NCI-H2171 (cell line): Measurements from ENCODE around the gene NELL2.

Experiments
- DNase-seq: peaks from one replicate; lab custom pipeline; 2025; lab: John Stamatoyannopoulos, UW

NELL2 gene

DNA sequence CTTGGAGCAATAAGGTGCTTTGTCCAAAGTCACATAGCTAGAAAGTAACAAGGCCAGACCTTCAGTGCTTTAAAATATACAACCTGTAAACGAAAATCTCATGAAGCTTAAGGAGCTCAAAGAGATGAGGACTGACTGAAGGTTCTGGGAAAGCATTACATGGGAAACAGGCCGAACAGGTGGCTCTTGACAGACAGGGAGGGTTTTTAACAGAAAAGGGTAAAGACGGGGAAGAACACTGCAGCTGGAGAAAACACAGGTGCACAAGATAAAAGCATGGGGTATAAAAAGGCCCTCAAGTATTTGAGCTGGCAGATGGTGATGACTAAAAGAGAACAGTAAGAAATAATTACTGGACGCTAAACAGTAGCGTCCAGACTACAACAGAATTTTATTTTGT is 257.2 kb downstream of the NELL2 start:
- DNase-seq = no peak

DNA sequence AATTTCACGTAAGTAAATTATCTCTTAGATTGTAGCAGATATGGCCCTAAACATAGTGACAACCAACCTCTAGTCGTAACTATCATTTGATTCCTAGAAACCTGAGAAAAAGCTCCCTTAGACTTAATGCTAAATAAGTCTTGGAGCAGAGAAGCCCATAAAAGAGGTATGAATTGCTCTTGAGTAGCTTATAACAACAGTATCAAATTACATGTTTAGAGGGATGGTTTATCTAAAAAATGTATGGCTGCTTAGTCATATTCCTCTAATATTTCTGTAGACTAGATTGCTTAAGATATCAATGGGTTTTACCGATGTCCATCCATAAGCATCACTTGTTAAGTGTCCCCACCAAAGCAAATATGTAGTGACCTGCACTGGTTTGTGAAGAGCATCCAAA is 259.7 kb downstream of the NELL2 start:
- no peak for DNase-seq

DNA sequence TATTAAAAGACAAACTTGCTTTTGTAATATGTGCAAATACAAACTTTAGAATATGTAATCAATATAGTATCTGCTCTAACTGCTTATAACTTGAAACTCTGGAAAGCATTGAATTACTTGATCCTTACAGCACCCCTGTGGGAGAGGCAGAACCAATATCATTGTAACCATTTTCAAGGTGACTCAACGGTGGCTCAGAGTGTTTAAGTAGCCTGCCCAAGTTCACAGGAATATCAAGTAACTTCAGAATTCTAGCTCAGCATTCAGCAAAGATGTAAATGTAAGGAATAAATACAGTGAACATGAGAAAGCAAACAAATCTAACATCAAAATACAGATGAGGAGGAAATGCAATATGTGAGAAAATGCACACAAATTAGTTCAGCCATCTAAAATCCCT is 264.6 kb downstream of the NELL2 start:
- DNase-seq = no peak

DNA sequence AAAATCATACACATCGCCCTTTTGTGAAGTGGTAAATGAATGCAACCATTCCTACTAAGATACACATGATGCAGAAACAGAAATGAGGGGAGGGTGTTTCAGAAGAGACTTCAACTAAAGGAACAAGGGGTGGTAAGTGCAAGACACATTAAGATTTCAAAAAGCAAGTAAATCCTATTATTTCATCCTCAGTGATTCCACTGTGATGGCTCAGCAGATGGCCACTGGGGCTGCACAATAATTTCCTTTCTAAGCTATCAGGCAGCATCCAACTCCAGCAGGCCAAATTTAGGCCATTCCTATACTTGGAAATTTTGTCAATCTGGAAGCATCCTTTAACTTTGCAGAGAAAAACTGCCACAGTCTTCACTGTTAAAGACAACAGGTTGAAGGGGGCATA is 272.4 kb downstream of the NELL2 start:
- no peak for DNase-seq

DNA sequence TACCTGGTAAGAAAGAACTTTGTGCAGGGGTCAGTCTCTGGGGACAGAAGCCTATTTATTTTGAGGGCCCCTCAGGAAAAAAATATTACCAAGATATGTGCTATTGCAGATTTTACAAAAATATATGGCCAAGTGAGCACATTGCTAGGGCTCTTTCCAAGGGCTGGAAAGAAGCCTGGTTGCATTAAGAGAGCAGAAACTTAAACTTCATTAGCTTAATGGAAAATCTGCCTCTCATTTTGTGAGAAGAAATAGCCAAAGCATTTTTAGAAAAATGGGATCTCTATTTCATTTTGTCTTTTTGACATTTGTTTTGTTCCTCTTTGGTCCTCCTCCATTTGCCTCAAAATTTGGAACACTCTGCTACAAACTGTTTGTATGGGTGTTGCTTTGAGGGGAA is 283.5 kb downstream of the NELL2 start:
- DNase-seq = no peak

DNA sequence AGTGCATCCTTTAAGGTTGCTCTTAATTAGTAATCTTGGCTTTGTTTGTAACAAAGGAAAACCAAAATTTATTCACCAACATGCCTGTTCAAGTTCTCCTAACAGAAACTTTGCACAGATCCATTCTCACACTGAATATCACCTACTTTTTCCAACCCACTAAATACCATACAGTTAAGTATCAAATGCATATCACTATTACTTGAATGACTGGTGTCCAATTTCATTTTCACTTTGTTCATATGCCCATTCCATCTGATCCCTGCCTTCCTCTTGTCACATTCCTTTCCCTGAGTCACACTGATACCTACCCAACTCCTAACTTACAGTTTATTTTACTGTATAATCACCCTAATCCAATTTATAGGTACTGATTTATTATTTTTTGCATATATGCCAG is 286.4 kb downstream of the NELL2 start:
- DNase-seq = peak; percentile 6

DNA sequence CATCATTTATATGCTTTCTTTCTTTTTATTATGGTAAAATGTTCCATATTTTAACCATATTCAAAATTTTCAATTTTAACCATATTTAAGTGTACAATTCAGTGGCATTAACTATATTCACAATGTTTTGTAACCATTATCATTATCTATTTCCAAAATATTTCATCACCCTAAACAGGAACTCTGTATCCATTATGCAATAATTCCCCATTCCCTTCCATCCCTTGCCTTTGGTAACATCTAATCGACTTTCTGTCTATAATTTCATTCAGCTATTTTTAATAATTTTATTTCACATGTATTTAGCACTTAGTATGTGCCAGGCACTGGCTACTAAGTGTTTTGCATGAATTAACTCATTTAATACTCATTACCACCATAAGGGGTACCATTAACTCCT is 287.5 kb downstream of the NELL2 start:
- DNase-seq = no peak

DNA sequence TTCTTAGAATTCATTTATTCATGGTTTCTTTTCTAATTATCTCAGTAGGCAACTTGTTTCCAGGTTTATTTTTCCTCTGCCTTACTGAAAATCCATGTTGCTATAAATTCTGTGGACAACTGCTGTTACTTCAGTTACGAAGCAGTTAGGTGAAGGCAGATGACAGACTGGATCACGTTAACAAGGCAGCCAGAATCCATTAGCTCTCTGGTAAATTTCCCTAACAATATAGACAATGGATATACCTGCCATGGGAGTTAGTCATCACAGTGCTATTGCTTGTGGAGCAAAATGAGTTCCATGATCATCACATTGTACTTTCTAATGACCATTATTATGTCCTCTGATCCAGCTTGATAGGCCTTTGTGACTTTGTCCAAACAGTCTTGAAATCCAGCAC is 291.5 kb downstream of the NELL2 start:
- DNase-seq = no peak

DNA sequence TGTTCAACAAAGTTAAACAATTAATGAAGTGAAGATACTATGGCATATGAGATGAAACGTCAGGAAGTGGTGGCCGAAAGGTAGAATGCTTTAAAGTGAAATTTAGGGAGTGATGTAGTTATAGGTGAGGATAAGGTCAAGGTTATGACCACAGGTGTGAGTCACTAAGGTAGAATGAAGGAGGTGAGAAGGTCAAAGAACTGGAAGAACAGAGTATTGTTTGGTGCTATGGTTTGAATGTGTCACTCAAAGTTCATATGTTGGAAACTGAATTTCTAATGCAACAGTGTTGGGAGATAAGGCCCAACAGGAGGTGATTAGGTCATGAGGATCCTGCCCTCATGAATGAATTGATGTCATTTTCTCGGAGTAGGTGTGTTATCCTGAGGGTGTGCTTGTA is 293.6 kb downstream of the NELL2 start:
- no peak for DNase-seq

DNA sequence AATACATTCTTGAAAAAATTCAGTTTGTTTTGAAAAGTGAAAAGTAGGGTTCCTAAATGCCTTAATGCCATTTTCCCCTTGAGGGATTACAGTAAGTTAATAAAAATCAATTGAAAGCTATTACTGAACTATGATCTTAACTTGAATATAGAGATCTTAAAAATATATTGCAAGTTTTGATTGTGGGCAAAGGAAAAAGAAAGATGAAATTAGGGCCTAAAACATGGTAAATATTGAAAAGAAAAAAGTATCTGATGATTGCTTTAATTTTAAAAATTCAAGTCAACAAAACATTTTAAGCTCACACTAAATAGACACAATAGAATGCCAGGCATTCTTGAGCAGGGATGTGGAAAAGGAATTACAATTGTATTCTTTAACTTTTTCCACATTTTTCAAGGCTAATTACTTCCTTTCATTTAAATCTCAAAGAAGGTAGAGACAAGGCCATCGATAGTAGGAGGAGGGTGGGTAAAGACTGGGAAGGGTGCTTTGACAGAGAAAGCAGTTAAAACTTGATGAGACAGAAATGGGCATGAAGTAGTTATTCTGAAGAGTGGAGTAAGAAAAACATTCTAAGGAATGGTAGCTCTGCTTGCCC is 294.4 kb downstream of the NELL2 start:
- no peak for DNase-seq

DNA sequence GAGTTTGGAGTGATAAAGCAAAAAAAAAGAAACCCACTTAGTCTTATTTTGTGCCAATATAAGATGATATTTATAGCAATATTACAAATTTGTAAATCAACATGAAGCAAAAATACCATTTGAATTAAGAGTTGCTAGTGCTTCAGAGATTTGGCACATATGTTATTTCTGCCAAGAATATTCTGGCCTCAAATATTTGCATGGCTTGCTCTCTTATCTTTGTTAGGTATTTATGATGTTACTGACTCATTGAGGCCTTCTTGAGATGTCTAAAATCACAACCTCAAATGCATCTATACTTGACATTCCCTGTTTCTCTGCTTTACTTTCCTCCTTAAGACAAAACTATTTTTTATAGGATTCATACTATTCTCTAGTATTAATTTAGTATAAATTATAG is 301.5 kb downstream of the NELL2 start:
- no peak for DNase-seq

DNA sequence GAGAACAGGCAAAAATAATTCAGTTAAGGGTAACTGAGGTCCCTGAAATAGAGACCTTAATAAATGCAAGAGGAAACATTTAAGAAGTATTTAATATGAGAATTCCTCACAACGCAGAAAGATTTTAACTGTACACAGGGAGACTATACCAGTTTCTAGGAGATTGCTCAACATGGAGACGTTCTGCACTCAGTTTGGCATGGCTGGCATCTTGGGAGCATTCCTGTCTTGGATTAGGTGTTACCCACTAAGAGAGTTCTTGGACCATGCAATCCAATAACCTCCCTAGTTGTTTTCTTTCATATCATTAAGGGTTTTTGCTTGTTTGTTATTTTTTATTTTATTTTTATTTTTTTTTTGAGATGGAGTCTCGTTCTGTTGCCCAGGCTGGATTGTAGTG is 302.4 kb downstream of the NELL2 start:
- no peak for DNase-seq

DNA sequence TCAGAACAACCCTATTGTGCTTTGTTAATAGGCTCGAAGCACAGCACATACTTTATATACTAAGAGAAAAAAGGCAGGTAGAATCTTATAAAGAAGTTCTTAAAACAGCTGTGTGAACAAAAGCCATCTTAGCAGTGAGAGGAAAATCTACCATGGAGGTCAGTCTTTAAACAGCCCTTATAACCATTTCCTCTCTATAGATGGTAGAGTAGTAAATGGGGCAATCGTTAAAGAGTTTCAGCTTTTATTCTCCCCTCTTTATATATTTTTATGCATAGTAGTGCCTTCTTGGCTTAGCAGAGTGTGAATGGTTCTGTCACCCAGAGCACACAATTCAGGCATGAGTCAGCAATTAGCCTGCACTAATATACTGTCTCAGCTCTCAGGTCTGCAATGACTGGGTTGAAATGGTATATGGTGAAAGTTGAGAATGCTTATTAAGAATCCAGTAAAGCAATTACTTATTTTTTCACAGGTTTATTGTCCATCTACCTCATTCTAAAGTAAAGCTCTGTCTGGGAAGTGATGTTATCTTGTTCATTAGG is 305.0 kb downstream of the NELL2 start:
- DNase-seq = no peak

DNA sequence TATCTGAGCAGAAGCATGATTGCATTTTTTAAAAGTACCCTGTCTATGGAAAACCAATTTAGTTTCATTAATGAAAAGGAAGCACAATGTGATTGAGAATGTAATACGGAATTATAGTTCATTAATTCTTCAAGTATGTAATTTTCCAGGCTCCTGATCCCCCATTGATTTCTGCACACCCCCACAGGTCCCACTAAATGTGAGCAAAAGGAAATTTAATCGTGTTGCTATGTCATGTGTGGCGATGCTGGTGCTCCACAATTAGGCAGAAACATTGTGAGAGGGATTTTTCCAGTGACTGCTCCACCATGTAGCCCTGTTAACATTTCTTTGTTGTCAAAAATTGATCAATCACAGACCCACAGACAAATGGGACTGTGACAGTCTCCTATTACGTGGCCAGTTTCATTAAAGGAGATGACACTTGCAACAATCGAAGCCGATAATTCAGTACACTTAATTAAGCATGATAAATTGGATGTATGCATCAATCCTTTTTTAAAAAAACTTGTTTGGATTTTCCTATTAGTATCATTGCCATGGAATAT is 306.0 kb downstream of the NELL2 start:
- DNase-seq = no peak

DNA sequence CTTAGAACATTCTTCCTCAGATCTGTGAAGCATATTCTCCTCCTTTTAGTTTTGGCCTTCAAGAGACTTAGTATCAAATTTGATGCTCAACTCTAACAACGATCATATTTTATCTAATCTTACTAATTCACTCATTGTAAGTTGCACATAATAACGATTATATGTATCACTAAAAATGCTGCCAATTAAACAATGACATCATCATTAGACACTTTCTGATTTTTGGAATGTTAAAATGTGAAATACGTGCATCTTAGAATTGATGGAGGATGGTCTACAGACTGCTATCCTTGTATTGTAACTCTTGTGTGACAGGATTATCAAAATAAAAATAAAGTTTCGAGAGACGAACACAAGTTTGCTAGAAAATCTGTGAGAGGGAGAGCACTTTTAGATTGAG is 311.0 kb downstream of the NELL2 start:
- no peak for DNase-seq

DNA sequence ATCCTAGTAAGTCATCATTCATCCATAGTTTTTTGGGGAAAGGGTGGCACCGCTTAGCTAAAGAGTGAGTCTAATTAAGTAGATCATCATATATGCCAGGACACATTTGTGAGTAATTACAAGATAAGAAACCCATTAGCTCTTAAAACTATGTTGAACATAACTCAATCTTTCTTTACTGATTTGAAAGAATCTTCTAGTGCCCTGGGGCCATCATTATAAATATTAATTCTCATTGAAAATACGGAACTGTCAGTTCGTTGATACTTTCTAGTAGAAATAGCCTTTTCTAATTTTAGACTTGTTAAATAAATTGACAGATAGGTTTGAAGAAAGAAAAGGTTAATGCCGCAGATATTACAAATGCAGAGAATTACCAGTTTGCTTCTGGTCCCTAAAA is 312.6 kb downstream of the NELL2 start:
- DNase-seq = no peak

DNA sequence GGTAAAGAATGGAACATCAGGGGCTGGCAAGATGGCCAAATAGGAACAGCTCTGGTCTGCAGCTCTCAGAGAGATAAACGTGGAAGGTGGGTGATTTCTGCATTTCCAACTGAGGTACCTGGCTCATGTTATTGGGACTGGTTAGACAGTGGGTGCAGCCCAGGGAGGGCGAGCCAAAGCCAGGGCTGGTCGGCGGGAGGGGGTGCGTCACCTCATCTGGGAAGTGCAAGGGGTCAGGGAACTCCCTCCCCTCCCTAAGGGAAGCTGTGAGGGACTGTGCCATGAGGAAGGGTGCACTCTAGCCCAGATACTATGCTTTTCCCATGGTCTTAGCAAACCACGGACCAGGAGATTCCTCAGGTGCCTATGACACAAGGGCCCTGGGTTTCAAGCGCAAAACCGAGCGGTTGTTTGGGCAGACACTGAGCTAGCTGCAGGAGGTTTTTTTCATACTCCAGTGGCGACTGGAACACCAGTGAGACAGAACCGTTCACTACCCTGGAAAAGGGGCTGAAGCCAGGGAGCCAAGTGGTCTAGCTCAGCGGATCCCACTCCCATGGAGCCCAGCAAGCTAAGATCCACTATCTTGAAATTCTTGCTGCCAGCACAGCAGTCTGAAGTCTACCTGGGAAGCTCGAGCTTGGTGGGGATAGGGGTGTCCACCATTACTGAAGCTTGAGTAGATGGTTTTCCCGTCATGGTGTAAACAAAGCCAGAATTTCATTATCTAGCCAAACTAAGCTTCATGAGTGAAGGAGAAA is 317.6 kb downstream of the NELL2 start:
- no peak for DNase-seq

DNA sequence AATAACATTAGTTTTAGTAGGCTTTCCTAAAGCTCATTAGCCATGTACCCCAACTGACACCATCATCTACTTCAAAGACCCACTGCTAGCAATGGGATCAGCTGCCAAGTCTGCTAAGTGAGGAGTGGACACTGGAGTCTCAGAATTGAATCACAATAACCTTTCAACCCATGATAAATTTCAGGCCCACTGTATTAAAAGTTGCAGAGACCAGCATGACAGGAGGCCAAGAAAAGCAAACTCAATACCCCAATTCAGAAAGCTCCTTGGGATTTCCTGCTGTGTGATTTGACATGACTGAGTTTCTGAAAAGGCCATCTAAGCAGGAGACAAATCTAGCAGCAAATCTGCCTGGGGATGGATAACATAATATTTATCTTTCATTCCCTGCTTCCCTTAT is 320.7 kb downstream of the NELL2 start:
- DNase-seq = no peak

DNA sequence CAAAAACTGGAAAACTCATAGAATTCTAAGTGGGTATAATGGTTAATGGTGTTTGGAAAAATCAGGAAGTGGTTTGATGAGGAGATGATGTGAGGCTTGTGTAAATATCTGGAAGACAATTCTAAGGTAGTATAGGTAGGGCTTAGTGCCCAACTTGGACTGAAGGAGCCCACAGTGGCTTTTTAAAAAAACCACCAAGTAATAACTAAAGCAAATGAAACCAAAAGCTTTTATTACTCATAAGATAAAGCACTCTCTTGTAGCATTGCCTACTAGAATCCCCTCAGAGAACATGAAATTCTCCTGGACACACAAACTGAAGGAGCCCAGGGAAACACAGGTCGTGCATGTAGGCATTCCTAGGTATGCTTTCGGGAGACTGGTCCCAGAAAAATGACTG is 324.5 kb downstream of the NELL2 start:
- DNase-seq = no peak

DNA sequence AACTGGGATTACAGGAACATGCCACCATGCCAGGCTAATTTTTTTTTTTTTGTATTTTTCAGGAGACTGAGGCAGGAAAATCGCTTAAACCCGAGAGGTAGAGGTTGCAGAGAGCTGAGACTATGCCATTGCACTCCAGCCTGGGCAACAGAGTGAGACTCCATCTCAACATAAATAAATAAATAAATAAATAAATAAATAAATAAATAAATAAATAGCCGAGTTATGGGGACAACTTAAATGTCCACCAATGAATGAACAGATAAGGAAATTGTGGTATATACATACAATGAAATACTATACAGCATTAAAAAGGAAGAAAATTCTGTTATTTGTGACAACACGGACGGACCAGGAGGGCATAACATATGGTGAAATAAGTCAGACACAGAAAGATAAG is 325.7 kb downstream of the NELL2 start:
- no peak for DNase-seq

DNA sequence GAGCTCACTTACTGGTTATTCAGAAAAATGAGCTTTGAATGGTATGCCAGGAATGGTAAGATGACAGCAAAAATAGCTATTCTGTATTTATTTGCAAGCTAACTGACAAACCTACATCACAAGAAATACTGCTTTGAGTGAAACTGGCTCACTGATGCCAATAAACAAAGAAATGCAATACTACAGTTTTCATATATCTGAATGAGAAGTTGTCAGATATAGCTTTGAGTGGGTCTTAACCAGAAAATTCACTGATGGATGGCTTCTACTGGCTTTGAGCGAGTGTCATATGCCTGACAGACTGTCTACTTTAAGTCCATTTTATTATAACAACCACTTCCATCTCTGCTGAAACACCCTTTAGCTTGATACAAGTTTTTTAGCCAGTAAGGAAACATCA is 330.1 kb downstream of the NELL2 start:
- DNase-seq = no peak

DNA sequence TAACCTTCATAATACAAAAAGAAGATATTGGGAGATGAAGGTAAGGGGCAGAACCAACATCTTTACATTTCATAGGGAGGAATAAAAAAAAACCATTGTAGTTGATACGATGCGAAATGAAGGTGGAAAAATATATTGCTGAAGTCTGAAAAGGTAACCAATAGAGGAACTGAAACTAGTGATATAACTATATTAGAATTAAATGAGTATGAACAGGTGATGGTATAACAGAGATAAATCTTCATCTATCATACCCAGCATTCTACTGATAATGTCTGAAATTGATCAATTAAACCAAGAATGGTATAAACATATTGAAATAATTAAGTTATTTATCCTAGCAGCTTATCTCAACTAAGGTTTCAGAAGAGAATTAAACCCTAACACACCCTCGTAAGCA is 332.1 kb downstream of the NELL2 start:
- no peak for DNase-seq

DNA sequence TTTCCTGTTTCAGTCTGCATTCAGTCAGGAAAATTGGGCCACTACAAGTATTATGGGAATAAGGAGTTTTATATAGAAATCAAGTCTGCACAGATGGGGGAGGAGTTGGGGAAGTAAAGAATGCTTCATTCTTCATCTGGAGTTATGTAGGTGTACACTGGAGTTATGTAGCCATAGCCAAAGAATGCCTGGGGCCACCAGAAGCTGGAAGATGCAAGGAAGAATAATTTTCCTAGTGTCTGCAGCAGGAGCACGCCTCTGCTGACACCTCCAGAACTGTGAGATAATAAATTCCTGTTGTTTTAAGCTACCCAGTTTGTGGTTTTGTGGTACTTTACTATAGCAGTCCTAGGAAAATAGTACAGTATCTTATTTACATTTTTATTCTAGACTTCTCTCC is 333.4 kb downstream of the NELL2 start:
- DNase-seq = no peak

DNA sequence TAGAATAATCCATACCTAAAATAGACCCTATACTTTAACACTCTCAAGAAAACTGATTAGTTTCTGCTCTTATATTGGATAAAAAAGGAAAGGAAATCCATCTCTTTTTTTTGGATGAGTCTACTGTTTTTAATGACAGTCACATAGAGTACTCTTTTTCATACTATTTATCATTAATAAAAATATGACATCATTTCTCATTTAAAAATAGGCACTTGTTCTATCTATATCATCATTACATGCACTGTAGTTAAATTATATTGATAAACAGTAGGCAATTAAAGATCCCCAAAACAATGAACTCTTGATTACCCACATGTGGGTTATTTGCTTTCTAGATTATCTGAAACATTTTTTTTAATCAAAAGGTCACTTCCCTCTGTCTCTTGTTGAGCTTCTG is 338.8 kb downstream of the NELL2 start:
- DNase-seq = no peak
